ENCODE measurements around the gene ADGRB3. TPM values are rescaled to one million over a fixed set of nuclear protein-coding genes. Genes with fewer than 3 reads are reported as not detected.
"Not testable (repeated sequence)": the region's sequence is repeated elsewhere in the genome, so short reads cannot be mapped to it uniquely, and the experiment has no call there.

The ADGRB3 gene
- total RNA-seq, 1 experiment from 2014 or later, result not detected

- H3K9me3 ChIP-seq (ENCODE audit: low read length), result no peaks in the 10 kb centered on the region
- no peak for DNase-seq
- H3K4me2 ChIP-seq (ENCODE audit: low read depth, low read length, poor library complexity, severe bottlenecking), result no peak overlapping the region
- H3K27ac ChIP-seq (ENCODE audit: low read length), result no peak overlapping the region
- H3K36me3 ChIP-seq (ENCODE audit: insufficient read depth, low read length), result no peaks in the 10 kb centered on the region
- no peaks in the 10 kb centered on the region for H3K4me1 ChIP-seq (ENCODE audit: low read length)
- no peak overlapping the region for H3K4me3 ChIP-seq (ENCODE audit: low read length)
- H3K79me2 ChIP-seq (ENCODE audit: low read length), result no peaks in the 10 kb centered on the region
- no peaks in the 10 kb centered on the region for H3K9me2 ChIP-seq (replicated peaks; ENCODE audit: insufficient read depth, low read length)
- H3K9ac ChIP-seq (ENCODE audit: low read length), result no peak overlapping the region
- H3K27me3 ChIP-seq (ENCODE audit: low read length), result no peaks in the 10 kb centered on the region
- no peaks in the 10 kb centered on the region for H4K20me1 ChIP-seq (ENCODE audit: insufficient read depth, low read depth, low read length)
- H2AFZ ChIP-seq (ENCODE audit: low read length), result no peak overlapping the region
Measured at GRCh38 chr6:69102416-69102815, 467.3 kb downstream of the ADGRB3 start.

- no peaks in the 10 kb centered on the region for H3K27me3 ChIP-seq (ENCODE audit: low read length)
- H3K4me2 ChIP-seq (ENCODE audit: low read depth, low read length, poor library complexity, severe bottlenecking), result no peak overlapping the region
- H3K79me2 ChIP-seq (ENCODE audit: low read length), result no peaks in the 10 kb centered on the region
- H3K4me1 ChIP-seq (ENCODE audit: low read length), result no peaks in the 10 kb centered on the region
- no peaks in the 10 kb centered on the region for H3K9me3 ChIP-seq (ENCODE audit: low read length)
- H4K20me1 ChIP-seq (ENCODE audit: insufficient read depth, low read depth, low read length), result no peaks in the 10 kb centered on the region
- no peak overlapping the region for H3K9ac ChIP-seq (ENCODE audit: low read length)
- H3K36me3 ChIP-seq (ENCODE audit: insufficient read depth, low read length), result no peaks in the 10 kb centered on the region
- H3K9me2 ChIP-seq (replicated peaks; ENCODE audit: insufficient read depth, low read length), result no peaks in the 10 kb centered on the region
- H3K27ac ChIP-seq (ENCODE audit: low read length), result no peak overlapping the region
- no peak overlapping the region for H3K4me3 ChIP-seq (ENCODE audit: low read length)
- no peak for DNase-seq
- no peak overlapping the region for H2AFZ ChIP-seq (ENCODE audit: low read length)
Measured at GRCh38 chr6:69105288-69105687, 470.2 kb downstream of the ADGRB3 start.

DNA sequence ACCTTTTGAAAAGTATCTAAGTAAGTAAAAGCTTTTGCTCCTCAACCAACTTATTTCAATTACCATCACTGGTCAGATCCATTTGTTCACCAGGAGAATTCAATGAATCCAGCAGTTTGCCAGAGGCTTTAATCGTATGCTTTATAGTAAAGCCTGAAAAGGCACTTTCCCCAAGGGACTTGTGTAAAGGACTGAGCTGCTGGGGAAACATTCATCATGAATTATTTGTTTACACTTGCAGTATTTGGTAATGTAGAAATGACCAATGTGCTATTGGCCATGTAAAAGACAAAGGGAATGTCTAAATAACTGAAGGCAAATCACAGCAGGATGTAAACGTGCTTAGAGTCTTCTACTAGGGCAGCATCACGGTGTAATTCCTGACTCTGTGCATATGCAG lies 471.4 kb downstream of the ADGRB3 start:
- no peaks in the 10 kb centered on the region for H3K9me3 ChIP-seq (ENCODE audit: low read length)
- no peak overlapping the region for H3K27ac ChIP-seq (ENCODE audit: low read length)

GRCh38 chr6:69111301-69111700 lies 476.2 kb downstream of the ADGRB3 start:
- H3K79me2 ChIP-seq (ENCODE audit: low read length), result no peaks in the 10 kb centered on the region
- H3K9me3 ChIP-seq (ENCODE audit: low read length), result no peaks in the 10 kb centered on the region
- no peak overlapping the region for H3K4me3 ChIP-seq (ENCODE audit: low read length)
- H3K27me3 ChIP-seq (ENCODE audit: low read length), result no peaks in the 10 kb centered on the region
- H3K27ac ChIP-seq (ENCODE audit: low read length), result no peak overlapping the region
- no peaks in the 10 kb centered on the region for H3K9me2 ChIP-seq (replicated peaks; ENCODE audit: insufficient read depth, low read length)
- DNase-seq, result no peak
- H4K20me1 ChIP-seq (ENCODE audit: insufficient read depth, low read depth, low read length), result no peaks in the 10 kb centered on the region
- H3K9ac ChIP-seq (ENCODE audit: low read length), result no peak overlapping the region
- H3K4me1 ChIP-seq (ENCODE audit: low read length), result no peaks in the 10 kb centered on the region
- no peaks in the 10 kb centered on the region for H3K36me3 ChIP-seq (ENCODE audit: insufficient read depth, low read length)
- no peak overlapping the region for H2AFZ ChIP-seq (ENCODE audit: low read length)
- no peak overlapping the region for H3K4me2 ChIP-seq (ENCODE audit: low read depth, low read length, poor library complexity, severe bottlenecking)

More for the DNA sequence above, 471.4 kb downstream of the ADGRB3 start:
- no peaks in the 10 kb centered on the region for H3K4me1 ChIP-seq (ENCODE audit: low read length)
- no peaks in the 10 kb centered on the region for H3K9me2 ChIP-seq (replicated peaks; ENCODE audit: insufficient read depth, low read length)
- no peak for DNase-seq
- H3K36me3 ChIP-seq (ENCODE audit: insufficient read depth, low read length), result no peaks in the 10 kb centered on the region
- no peak overlapping the region for H2AFZ ChIP-seq (ENCODE audit: low read length)
- H3K9ac ChIP-seq (ENCODE audit: low read length), result no peak overlapping the region
- H3K79me2 ChIP-seq (ENCODE audit: low read length), result no peaks in the 10 kb centered on the region
- no peak overlapping the region for H3K4me2 ChIP-seq (ENCODE audit: low read depth, low read length, poor library complexity, severe bottlenecking)
- H3K4me3 ChIP-seq (ENCODE audit: low read length), result no peak overlapping the region
- H3K27me3 ChIP-seq (ENCODE audit: low read length), result no peaks in the 10 kb centered on the region
- H4K20me1 ChIP-seq (ENCODE audit: insufficient read depth, low read depth, low read length), result no peaks in the 10 kb centered on the region

- Histone ChIP-seq H2AFZ (ENCODE audit: low read length) (no peak overlapping the region), H3K9ac (ENCODE audit: low read length) (no peak overlapping the region), H3K27me3 (ENCODE audit: low read length) (no peaks in the 10 kb centered on the region), H3K4me3 (ENCODE audit: low read length) (no peak overlapping the region), H4K20me1 (ENCODE audit: insufficient read depth, low read depth, low read length) (no peaks in the 10 kb centered on the region), H3K9me2 (replicated peaks; ENCODE audit: insufficient read depth, low read length) (no peaks in the 10 kb centered on the region), H3K4me2 (ENCODE audit: low read depth, low read length, poor library complexity, severe bottlenecking) (no peak overlapping the region), H3K9me3 (ENCODE audit: low read length) (no peaks in the 10 kb centered on the region), H3K79me2 (ENCODE audit: low read length) (no peaks in the 10 kb centered on the region), H3K4me1 (ENCODE audit: low read length) (no peaks in the 10 kb centered on the region), H3K36me3 (ENCODE audit: insufficient read depth, low read length) (no peaks in the 10 kb centered on the region), H3K27ac (ENCODE audit: low read length) (no peak overlapping the region)
- no peak for DNase-seq
Measured at GRCh38 chr6:69116658-69117057, 481.6 kb downstream of the ADGRB3 start.

- not testable (repeated sequence) for H3K9me3 ChIP-seq (ENCODE audit: low read length); H2AFZ ChIP-seq (ENCODE audit: low read length); H3K79me2 ChIP-seq (ENCODE audit: low read length); H3K27me3 ChIP-seq (ENCODE audit: low read length); H3K9ac ChIP-seq (ENCODE audit: low read length); H3K4me2 ChIP-seq (ENCODE audit: low read depth, low read length, poor library complexity, severe bottlenecking); H3K36me3 ChIP-seq (ENCODE audit: insufficient read depth, low read length); H3K4me3 ChIP-seq (ENCODE audit: low read length); H3K4me1 ChIP-seq (ENCODE audit: low read length); H4K20me1 ChIP-seq (ENCODE audit: insufficient read depth, low read depth, low read length); H3K9me2 ChIP-seq (replicated peaks; ENCODE audit: insufficient read depth, low read length); DNase-seq; H3K27ac ChIP-seq (ENCODE audit: low read length)
Measured at GRCh38 chr6:69121461-69122406, 486.7 kb downstream of the ADGRB3 start.

- no peaks in the 10 kb centered on the region for H3K36me3 ChIP-seq (ENCODE audit: insufficient read depth, low read length)
- no peaks in the 10 kb centered on the region for H3K9me2 ChIP-seq (replicated peaks; ENCODE audit: insufficient read depth, low read length)
- no peaks in the 10 kb centered on the region for H3K9me3 ChIP-seq (ENCODE audit: low read length)
- no peaks in the 10 kb centered on the region for H3K27me3 ChIP-seq (ENCODE audit: low read length)
- DNase-seq, result no peak
- H3K9ac ChIP-seq (ENCODE audit: low read length), result no peak overlapping the region
- H3K4me2 ChIP-seq (ENCODE audit: low read depth, low read length, poor library complexity, severe bottlenecking), result no peak overlapping the region
- H3K4me1 ChIP-seq (ENCODE audit: low read length), result no peaks in the 10 kb centered on the region
- H3K27ac ChIP-seq (ENCODE audit: low read length), result no peak overlapping the region
- no peak overlapping the region for H3K4me3 ChIP-seq (ENCODE audit: low read length)
- H3K79me2 ChIP-seq (ENCODE audit: low read length), result no peaks in the 10 kb centered on the region
- H4K20me1 ChIP-seq (ENCODE audit: insufficient read depth, low read depth, low read length), result no peaks in the 10 kb centered on the region
- H2AFZ ChIP-seq (ENCODE audit: low read length), result no peak overlapping the region
Measured at GRCh38 chr6:69122407-69122773, 487.3 kb downstream of the ADGRB3 start.

DNA sequence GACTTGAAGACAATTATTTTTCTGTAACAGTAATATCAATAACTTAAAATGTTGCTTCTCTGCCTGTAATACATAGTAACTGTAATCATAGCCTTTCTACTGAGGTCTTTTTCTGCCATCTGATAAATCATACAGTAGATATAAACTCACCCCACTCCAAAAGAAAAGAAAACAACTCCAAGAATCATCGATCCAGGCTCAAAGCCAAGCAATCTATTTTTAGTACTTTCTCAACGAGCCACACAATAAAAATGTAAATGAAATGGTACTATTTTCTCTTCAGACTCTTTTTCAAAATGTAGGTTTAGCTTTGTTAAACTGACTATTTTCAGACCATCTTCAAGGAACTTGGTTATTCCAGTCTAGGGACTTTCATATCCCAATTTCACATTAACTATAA lies 493.3 kb downstream of the ADGRB3 start:
- Histone ChIP-seq H3K4me2 (ENCODE audit: low read depth, low read length, poor library complexity, severe bottlenecking) (no peak overlapping the region), H3K27me3 (ENCODE audit: low read length) (no peaks in the 10 kb centered on the region), H4K20me1 (ENCODE audit: insufficient read depth, low read depth, low read length) (no peaks in the 10 kb centered on the region), H3K4me1 (ENCODE audit: low read length) (no peaks in the 10 kb centered on the region), H3K9me3 (ENCODE audit: low read length) (no peaks in the 10 kb centered on the region), H3K9ac (ENCODE audit: low read length) (no peak overlapping the region), H3K27ac (ENCODE audit: low read length) (no peak overlapping the region), H3K9me2 (replicated peaks; ENCODE audit: insufficient read depth, low read length) (no peaks in the 10 kb centered on the region), H3K4me3 (ENCODE audit: low read length) (no peak overlapping the region), H2AFZ (ENCODE audit: low read length) (no peak overlapping the region), H3K36me3 (ENCODE audit: insufficient read depth, low read length) (no peaks in the 10 kb centered on the region), H3K79me2 (ENCODE audit: low read length) (no peaks in the 10 kb centered on the region)
- DNase-seq, result no peak
